DOHH2 (cell line): ENCODE results near the gene PKD1L1.

Experiments used
- EZH2phosphoT487 ChIP-seq: fragments of 200-600 bp; sonication (generic); IDR thresholded peaks from 2 replicates; pipeline ENCODE4 v1.6.1; 2017; ENCODE audit warnings: borderline replicate concordance, mild to moderate bottlenecking, antibody characterized with exemption, low read length, moderate library complexity, mixed read lengths
- TF ChIP-seq, protein P1 (sequence below): fragments of 200-600 bp; sonication (generic); IDR thresholded peaks from one replicate; pipeline ENCODE4 v1.5.1; 2014; ENCODE audit warnings: antibody characterized with exemption, mild to moderate bottlenecking, low read depth, low read length; ENCODE audit not compliant: poor library complexity, severe bottlenecking

DNA sequence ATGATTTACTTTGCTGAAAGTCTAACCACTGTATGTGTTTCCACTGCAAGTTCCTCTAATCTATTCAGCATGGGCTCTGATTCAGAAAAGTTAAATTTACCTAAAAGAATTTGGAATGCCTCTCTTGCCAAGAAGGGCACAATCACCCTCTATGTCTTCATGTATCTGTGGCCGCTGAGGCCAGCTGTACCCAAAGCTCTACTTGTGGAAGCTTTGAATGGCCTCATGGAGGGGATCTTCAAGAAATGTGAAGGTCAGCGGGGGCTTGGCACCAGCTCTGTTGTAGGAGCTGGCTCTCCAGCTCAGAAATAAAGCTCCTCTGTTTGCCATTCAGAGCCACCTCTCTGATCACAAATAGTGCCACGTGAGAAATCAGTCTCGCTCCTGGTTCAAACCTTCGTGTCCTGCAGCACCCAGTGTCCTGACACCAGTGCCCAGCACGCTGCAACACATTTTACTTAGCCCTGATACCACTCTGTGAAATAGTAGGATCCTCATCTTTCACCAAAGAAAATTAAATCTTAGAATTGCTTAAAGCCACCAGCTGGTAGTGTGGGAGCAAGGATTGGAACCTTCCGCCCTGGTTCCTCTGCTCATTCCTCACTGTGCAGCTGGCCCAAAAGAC lies 61.1 kb downstream of the PKD1L1 start:
- TF ChIP-seq, protein P1, sequence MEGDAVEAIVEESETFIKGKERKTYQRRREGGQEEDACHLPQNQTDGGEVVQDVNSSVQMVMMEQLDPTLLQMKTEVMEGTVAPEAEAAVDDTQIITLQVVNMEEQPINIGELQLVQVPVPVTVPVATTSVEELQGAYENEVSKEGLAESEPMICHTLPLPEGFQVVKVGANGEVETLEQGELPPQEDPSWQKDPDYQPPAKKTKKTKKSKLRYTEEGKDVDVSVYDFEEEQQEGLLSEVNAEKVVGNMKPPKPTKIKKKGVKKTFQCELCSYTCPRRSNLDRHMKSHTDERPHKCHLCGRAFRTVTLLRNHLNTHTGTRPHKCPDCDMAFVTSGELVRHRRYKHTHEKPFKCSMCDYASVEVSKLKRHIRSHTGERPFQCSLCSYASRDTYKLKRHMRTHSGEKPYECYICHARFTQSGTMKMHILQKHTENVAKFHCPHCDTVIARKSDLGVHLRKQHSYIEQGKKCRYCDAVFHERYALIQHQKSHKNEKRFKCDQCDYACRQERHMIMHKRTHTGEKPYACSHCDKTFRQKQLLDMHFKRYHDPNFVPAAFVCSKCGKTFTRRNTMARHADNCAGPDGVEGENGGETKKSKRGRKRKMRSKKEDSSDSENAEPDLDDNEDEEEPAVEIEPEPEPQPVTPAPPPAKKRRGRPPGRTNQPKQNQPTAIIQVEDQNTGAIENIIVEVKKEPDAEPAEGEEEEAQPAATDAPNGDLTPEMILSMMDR: no peak
- TF ChIP-seq EZH2phosphoT487: no peak
